ENCODE results near the gene PRKCQ.
"Not testable (repeated sequence)": the region's sequence is repeated elsewhere in the genome, so short reads cannot be mapped to it uniquely, and the experiment has no call there.

The PRKCQ gene

GRCh38 chr10:6593241-6593671 is 13.2 kb upstream of the PRKCQ start:
- peak; percentile 68 for DNase-seq

- no peak for DNase-seq
These were observed 12.0 kb upstream of the PRKCQ start for GRCh38 chr10:6592080-6592479.

- no peak for DNase-seq
These were observed 11.6 kb upstream of the PRKCQ start for GRCh38 chr10:6591668-6592067.

- DNase-seq, result no peak
These were observed 10.0 kb upstream of the PRKCQ start for GRCh38 chr10:6590100-6590499.

GRCh38 chr10:6589287-6590094 is 9.4 kb upstream of the PRKCQ start:
- no peak for DNase-seq

- no peak for DNase-seq
These were observed 8.8 kb upstream of the PRKCQ start for GRCh38 chr10:6588845-6589244.

- no peak for DNase-seq
These were observed 8.0 kb upstream of the PRKCQ start for GRCh38 chr10:6588082-6588481.

GRCh38 chr10:6586501-6586900 is 6.4 kb upstream of the PRKCQ start:
- peak; percentile 46 for DNase-seq

- DNase-seq, result peak; percentile 91
These were observed 3.4 kb upstream of the PRKCQ start for GRCh38 chr10:6583447-6583846.

- not testable (repeated sequence) for DNase-seq
These were observed 2.8 kb upstream of the PRKCQ start for GRCh38 chr10:6582913-6583312.

GRCh38 chr10:6582298-6582697 is 2.2 kb upstream of the PRKCQ start:
- no peak for DNase-seq

GRCh38 chr10:6581778-6582228 is 1.7 kb upstream of the PRKCQ start:
- no peak for DNase-seq

GRCh38 chr10:6581223-6581622 is 1.1 kb upstream of the PRKCQ start:
- DNase-seq, result peak; percentile 46

- DNase-seq, result peak; percentile 81
These were observed 378 bp upstream of the PRKCQ start for GRCh38 chr10:6580279-6581029.

- DNase-seq, result no peak
These were observed 733 bp downstream of the PRKCQ start for GRCh38 chr10:6579183-6579903.

- DNase-seq, result no peak
These were observed 1.3 kb downstream of the PRKCQ start for GRCh38 chr10:6578795-6579182.

- DNase-seq, result no peak
These were observed 1.8 kb downstream of the PRKCQ start for GRCh38 chr10:6578251-6578771.

GRCh38 chr10:6576326-6576725 is 3.8 kb downstream of the PRKCQ start:
- no peak for DNase-seq

GRCh38 chr10:6574664-6575176 is 5.4 kb downstream of the PRKCQ start:
- DNase-seq, result no peak

GRCh38 chr10:6570893-6571292 is 9.2 kb downstream of the PRKCQ start:
- DNase-seq, result no peak

- no peak for DNase-seq
These were observed 10.8 kb downstream of the PRKCQ start for GRCh38 chr10:6569259-6569658.

GRCh38 chr10:6567884-6568283 is 12.2 kb downstream of the PRKCQ start:
- DNase-seq, result no peak

- no peak for DNase-seq
These were observed 12.8 kb downstream of the PRKCQ start for GRCh38 chr10:6567203-6567703.

Measured in CD4-positive, alpha-beta T cell treated with Interleukin-15 for 1 hour (primary cell).